Measurements from ENCODE around the gene POP7. TPM values are rescaled to one million over a fixed set of nuclear protein-coding genes. Genes with fewer than 3 reads are reported as not detected.

The POP7 gene
- total and polyA plus RNA-seq, 11 donors = 24.1 to 62.4 (median 29.7) TPM

DNA sequence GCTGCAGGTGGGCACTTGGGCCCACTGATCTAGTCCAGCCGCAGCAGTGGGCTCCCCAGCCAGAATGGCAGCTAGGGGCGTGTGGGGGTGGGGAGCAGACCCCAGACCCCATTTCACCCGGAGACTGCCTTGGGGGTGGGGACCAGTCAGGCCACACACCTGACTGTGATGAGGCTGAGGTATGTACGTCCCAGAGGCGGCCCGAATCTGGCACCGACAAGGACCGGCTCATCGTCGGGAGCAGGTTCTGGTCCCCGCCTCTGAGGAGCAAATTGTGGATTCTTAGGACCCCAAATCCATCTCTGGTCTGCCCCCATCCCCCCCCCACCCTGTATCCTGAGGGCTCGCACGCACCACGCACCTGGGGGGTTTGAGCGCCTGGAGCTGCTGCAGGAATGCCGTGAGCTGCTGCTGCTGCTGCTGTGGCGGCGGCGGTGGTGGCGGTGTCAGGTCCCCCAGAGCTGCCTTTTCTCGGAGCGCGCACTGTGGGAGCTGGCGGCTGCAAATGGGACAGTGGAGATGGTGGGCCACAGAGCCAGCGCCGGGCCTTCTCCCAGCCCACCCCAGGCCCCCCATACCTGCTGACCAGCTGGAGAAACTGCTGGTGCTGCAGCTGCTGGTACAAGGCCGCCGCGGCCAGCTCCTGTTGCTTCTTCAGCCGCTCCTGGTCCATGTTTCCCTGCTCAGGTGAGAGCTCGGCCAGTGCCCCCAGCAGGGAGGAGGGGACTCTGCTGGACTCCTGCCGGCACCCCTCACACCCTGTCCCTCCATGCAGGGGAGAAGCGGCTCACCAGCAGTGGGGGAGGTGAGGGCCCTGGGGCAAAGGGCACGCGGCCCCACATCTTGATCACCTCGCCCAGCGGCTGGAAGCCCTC, 22.0 kb upstream of the POP7 start:
- H3K27me3 ChIP-seq = no peaks in the 10 kb centered on the region
- DNase-seq (peak in 1 of 5 donors; percentile 64), ATAC-seq (no peak)
- H3K4me3 ChIP-seq = no peak overlapping the region
- no peak for TF ChIP-seq POLR2A (IDR thresholded peaks at IDR 0.05)
- TF ChIP-seq, protein P1, sequence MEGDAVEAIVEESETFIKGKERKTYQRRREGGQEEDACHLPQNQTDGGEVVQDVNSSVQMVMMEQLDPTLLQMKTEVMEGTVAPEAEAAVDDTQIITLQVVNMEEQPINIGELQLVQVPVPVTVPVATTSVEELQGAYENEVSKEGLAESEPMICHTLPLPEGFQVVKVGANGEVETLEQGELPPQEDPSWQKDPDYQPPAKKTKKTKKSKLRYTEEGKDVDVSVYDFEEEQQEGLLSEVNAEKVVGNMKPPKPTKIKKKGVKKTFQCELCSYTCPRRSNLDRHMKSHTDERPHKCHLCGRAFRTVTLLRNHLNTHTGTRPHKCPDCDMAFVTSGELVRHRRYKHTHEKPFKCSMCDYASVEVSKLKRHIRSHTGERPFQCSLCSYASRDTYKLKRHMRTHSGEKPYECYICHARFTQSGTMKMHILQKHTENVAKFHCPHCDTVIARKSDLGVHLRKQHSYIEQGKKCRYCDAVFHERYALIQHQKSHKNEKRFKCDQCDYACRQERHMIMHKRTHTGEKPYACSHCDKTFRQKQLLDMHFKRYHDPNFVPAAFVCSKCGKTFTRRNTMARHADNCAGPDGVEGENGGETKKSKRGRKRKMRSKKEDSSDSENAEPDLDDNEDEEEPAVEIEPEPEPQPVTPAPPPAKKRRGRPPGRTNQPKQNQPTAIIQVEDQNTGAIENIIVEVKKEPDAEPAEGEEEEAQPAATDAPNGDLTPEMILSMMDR (IDR thresholded peaks at IDR 0.05) = no peak
- no peaks in the 10 kb centered on the region for H3K9me3 ChIP-seq
- no peak overlapping the region for H3K27ac ChIP-seq
- intact Hi-C loops (cut with DNase I) = loop anchor here in 1 of 10 donors (5.0 kb wide), 1 partner anchor 212 kb away; no protein-coding TSS in a partner anchor
- WGBS, 4 donors = 89 to 94% (median 93%) methylated on average over 14 to 37 of the region's 37 CpGs
- peaks cover 0 to 26% (median 12%) of the 10 kb centered on the region in 12 donors for H3K4me1 ChIP-seq
- H3K36me3 ChIP-seq = peaks cover 3 to 97% (median 93%) of the 10 kb centered on the region in 9 donors

DNA sequence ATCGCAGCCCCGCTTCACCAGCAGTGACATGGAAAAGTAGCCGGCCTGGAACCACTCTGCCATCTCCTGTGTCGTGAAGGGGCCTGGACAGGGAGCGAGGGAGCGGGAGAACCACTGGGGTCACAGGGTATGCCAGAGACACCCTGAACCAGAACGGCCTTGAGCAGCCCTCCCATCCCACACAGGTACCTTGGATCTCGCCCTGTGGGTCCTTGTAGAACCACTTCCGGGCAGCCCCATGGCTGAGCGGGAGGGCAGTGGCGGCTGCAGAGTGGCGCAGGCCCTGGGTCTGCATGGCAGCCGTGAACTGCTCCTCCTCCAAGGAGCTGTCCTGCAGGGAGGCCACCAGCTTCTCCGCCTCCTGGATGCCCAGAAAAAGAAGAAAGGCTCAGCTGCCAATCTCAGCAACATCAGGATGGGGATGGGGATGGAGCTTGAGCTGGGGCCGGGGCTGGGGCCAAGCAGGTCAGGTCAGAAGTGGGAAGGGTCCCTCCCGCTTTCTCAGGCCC, 21.3 kb upstream of the POP7 start:
- DNase-seq (peak in 1 of 5 donors; percentile 26), ATAC-seq (no peak)
- peaks cover 0 to 29% (median 12%) of the 10 kb centered on the region in 12 donors for H3K4me1 ChIP-seq
- no peaks in the 10 kb centered on the region for H3K9me3 ChIP-seq
- H3K36me3 ChIP-seq = peaks cover 3 to 94% (median 88%) of the 10 kb centered on the region in 9 donors
- H3K4me3 ChIP-seq = no peak overlapping the region
- 91 to 94% (median 92%) methylated on average over 13 to 16 of the region's 16 CpGs for WGBS, 4 donors
- intact Hi-C loops (cut with DNase I) = loop anchor here in 3 of 10 donors (5.0 kb wide), 3 partner anchors 62 to 212 kb away; no protein-coding TSS in a partner anchor
- H3K27me3 ChIP-seq = no peaks in the 10 kb centered on the region
- TF ChIP-seq POLR2A (IDR thresholded peaks at IDR 0.05) = no peak
- TF ChIP-seq, protein P1 (IDR thresholded peaks at IDR 0.05) = no peak
- no peak overlapping the region for H3K27ac ChIP-seq

DNA sequence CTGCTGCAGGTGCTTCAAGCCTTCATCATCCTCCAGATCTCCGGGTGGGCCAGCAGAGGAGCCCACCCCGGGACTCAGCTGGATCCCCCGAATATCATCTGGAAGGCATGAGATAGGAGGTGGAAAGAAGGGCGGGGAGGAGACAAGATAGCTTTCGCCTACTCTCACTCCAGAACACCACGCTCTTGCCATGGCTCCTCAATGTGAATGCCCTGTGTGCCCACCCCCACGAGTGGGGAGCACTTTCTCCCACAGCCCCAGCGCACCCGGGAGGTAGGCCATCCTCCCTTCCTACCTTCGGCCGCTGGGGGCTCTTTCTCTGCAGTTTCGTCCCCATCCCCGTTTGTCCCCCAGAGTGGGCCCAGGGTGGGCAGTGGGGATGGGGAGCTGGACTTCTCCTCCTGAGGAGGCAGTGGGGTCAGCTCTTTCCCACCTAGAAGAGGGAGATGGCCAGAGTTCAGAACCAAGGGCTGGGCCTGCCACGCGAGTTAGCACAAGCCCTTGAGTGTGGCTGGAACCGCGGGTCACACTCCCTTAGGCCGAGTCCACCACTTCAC, 20.8 kb upstream of the POP7 start:
- intact Hi-C loops (cut with DNase I) = loop anchor here in 2 of 10 donors (5.0 kb wide), 2 partner anchors 63 to 123 kb away; no protein-coding TSS in a partner anchor
- DNase-seq (peak in 1 of 5 donors; percentile 41), ATAC-seq (no peak)
- H3K9me3 ChIP-seq = no peaks in the 10 kb centered on the region
- H3K4me1 ChIP-seq = peaks cover 0 to 29% (median 14%) of the 10 kb centered on the region in 12 donors
- WGBS, 4 donors = 83 to 93% (median 90%) methylated on average over 17 to 18 of the region's 18 CpGs
- TF ChIP-seq, protein P1 (IDR thresholded peaks at IDR 0.05) = no peak
- TF ChIP-seq POLR2A (IDR thresholded peaks at IDR 0.05) = no peak
- no peaks in the 10 kb centered on the region for H3K27me3 ChIP-seq
- H3K27ac ChIP-seq = no peak overlapping the region
- H3K4me3 ChIP-seq = no peak overlapping the region
- H3K36me3 ChIP-seq = peaks cover 3 to 92% (median 84%) of the 10 kb centered on the region in 9 donors
